ENCODE results near the gene CPSF4L.

CPSF4L gene

DNA sequence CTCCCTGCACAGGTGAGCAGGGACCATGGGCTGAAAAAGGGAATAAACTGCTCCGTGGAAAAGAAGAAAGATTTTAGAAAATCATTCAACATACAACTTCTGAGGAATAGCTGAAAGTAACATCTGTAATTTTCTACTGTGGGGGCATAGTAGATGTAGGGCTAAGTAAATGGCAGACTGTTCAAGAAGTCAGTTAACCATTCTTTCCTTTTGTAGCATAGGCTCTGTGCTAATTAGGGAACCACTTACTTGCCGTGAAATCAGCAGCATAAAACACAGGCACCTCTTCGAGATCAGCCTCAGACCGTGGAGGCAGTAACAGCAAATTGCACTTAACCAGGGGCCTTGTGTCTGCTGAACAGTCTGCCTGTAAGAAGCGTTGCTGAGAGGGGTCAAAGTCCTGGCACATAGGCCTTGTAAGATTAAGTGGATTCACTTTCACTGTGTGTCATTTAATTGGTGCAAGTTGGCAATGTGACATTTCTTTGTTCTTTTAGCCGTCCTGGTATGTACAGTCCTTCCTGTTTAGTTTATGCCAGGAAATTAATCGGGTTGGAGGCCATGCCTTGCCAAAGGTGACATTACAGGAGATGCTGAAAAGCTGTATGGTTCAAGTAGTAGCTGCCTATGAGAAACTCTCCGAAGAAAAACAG is 58.4 kb downstream of the CPSF4L start:
- no peak for DNase-seq (ENCODE audit: low read depth)

GRCh38 chr17:73201215-73202069 is 60.2 kb downstream of the CPSF4L start:
- DNase-seq (ENCODE audit: low read depth), result no peak

- DNase-seq (ENCODE audit: low read depth), result no peak
Observed at GRCh38 chr17:73200476-73200875, 61.2 kb downstream of the CPSF4L start.

GRCh38 chr17:73199751-73200317 is 61.8 kb downstream of the CPSF4L start:
- DNase-seq (ENCODE audit: low read depth), result no peak

GRCh38 chr17:73198930-73199260 is 62.8 kb downstream of the CPSF4L start:
- DNase-seq (ENCODE audit: low read depth), result no peak

Data from activated T-cell treated with anti-CD3 and anti-CD28 coated beads for 24 hours (primary cell).